Kidney glomerular epithelial cell (primary cell): ENCODE measurements around the gene HMOX1.

Experiments used
- DNase-seq: peaks from one replicate; lab custom pipeline; 2025; lab: John Stamatoyannopoulos, UW

The HMOX1 gene, protein sequence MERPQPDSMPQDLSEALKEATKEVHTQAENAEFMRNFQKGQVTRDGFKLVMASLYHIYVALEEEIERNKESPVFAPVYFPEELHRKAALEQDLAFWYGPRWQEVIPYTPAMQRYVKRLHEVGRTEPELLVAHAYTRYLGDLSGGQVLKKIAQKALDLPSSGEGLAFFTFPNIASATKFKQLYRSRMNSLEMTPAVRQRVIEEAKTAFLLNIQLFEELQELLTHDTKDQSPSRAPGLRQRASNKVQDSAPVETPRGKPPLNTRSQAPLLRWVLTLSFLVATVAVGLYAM

DNA sequence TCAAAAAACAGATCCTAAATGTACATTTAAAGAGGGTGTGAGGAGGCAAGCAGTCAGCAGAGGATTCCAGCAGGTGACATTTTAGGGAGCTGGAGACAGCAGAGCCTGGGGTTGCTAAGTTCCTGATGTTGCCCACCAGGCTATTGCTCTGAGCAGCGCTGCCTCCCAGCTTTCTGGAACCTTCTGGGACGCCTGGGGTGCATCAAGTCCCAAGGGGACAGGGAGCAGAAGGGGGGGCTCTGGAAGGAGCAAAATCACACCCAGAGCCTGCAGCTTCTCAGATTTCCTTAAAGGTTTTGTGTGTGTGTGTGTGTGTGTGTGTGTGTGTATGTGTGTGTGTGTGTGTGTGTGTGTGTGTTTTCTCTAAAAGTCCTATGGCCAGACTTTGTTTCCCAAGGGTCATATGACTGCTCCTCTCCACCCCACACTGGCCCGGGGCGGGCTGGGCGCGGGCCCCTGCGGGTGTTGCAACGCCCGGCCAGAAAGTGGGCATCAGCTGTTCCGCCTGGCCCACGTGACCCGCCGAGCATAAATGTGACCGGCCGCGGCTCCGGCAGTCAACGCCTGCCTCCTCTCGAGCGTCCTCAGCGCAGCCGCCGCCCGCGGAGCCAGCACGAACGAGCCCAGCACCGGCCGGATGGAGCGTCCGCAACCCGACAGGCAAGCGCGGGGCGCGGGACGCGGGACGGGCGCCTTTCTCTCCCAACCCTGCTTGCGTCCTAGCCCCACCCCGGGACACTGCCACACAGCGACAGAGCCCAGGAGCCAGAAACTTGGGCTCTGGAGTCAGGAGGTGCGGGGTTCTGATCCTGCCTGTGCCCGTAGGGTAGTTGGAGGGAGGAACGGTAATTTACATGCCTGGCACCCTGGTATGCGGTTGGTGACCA is at the start of gene HMOX1:
HMOX1 (plus strand) TSS at position 560 of the 887 bp plus-strand sequence; CDS start at position 638, 78 bp downstream.
- peak; percentile 41 for DNase-seq

DNA sequence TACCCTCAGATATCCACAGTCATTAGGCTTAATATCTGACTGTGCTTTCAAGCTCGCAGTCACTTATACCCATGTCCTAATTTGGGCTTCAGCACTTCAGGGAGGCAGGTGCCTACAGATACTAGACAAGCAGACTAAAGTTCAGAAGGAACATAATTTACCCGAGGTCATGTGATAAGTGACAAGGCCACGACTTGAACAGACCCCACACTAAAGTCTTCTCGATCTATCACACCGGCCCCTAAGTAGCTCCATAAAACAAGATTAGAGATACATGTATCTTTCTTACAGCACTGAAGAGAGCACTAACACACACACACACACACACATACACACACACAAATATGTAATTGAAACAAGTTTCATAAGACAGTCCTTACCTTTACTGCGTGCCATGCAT is 48.6 kb upstream of the HMOX1 start:
- DNase-seq, result no peak

DNA sequence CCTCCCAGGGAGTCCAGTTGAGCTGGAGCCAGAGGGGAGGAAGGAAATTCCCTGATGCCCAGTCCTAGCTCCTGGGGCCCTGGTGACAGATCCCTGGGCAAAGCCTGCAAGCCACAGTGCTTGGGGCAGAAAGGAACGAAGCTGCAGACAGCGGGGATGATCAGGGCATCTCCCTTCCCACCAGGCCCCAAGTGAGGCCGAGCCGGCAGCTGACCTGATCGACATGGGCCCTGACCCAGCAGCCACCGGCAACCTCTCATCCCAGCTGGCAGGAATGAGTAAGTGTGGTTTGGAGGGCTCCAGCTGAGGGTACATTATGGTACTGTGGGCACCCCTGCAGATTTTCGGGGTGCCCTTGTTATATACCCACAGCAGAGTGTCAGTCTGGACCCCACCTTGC is 47.7 kb upstream of the HMOX1 start:
- no peak for DNase-seq

DNA sequence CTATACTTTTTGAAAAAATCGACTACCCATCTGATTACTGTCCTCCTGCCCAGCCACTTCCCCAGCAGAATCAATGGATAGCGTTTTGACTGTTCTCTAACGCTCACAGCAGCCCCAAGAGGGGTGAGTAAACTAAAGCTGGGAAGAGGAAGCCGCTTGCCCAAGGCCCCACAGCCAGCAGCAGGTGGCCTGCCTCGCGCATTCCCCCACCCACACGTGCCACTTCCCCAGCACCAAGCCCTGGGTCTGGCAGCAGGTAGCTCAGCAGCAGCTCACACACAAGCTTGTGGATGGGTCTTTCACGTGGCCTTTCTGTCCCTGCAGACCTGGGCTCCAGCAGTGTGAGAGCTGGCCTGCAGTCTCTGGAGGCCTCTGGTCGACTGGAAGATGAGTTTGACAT is 46.9 kb upstream of the HMOX1 start:
- no peak for DNase-seq

DNA sequence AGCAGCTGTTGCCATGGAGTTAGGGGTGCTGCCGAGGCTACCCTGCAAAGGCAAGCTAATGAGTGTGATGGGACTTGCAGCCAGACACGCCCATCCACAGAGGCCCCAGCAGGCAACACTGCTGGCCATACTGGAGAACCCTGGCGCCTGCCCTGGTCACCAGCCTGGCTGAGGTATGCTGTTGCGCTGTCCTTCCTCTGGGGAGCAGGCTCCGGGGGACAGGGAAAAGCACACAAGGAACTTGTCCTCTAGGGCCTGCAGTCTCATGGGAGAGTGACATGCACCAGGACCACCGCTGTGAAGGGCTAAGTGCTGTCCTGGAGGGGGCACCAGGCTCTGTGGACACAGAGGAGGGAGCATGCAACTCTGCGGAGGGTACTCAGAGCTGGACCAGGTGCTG is 45.4 kb upstream of the HMOX1 start:
- no peak for DNase-seq

DNA sequence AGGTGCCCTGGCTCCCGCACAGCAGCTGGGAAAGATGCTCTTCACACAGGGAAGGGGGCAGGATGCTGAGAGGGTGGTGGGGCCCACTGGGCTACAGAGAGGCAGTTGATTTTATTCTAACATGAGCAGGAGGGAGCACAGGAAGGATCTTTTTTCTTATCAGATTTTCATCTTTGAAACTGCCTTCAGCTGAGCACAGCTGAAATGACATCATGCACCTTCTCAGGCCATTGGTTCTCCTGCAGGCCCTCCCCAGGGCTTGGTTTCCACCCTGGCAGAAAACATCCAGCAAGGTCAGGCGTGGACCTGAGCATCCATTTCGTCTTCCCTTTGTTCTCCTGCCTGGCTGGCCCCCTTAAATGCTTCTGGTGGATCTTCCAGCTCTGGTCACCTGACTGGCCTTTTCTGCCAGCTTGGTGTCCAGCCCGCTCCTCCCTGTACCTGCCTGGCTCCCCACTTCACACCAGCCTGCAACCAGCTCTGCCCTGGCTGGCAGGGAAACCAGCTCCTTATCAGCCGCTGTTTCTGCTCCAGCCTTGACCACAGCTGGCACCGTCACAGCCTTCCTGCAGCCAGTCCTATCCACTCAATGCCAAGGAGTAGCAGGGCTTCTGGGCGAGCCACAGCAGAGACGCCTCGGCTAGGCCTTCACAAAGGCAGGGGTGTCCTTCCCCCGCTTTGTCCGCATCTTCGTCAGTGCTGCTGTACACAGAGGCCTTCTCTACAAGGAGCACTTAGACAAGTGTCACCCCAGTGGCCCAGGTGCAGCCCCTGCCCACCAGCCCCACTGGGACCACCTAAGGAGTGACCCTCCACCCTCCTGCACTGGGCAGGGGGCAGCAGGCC is 44.7 kb upstream of the HMOX1 start:
- DNase-seq, result no peak

DNA sequence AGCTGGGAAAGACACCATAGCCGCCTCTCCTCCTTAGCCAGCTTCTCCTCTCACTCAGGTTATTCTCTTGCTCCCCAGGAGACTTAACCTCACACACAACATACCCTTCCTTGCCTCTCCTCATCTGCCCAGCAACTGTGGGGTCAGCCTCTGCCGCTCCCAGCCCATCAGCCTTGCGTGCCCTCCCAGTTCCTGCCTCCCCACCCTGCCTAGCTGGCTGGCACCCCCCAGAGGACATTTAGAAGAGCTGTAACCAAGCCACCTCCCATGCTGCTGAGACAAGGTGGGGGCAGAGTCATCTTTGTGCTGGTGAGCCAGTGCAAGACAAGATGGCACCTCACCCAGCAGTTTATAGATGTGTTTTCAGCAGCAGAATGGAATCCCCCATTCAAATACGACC is 43.0 kb upstream of the HMOX1 start:
- no peak for DNase-seq

DNA sequence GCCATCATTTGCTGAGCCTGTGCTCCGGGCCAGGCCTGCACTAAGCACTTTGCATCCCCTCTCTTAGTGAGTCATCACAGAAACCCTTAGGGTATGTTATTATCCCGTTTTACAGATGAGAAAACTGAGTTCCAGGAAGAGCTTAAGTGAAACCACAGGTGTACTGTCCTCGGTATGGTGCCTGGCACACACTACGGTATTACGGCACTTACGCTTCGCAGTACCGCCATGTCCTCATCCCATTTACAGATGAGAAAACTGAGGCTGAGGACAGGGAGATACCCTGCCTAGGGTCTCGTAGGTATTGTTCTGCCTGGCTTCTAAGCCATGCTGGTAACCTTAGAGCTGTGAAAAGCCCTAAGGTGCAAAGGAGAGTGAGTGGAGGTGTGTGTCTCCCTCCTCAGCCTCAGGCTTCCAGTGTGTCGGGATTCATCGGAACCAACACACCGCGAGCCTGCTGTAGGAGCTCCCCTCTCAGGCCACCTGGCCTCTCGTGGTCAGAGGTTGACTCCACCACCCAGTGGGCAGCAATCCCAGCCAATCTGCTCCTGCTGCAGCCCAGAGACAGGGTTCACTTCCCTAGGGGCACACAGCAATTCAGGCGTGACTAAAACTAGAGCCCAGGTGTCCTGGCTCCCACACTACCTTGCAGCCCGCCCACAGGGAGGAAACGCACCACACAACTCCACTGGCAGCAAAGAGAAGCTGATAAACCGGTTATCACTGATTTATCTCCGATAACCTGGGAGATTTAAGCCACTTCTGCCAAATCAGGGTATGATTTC is 39.6 kb upstream of the HMOX1 start:
- no peak for DNase-seq

DNA sequence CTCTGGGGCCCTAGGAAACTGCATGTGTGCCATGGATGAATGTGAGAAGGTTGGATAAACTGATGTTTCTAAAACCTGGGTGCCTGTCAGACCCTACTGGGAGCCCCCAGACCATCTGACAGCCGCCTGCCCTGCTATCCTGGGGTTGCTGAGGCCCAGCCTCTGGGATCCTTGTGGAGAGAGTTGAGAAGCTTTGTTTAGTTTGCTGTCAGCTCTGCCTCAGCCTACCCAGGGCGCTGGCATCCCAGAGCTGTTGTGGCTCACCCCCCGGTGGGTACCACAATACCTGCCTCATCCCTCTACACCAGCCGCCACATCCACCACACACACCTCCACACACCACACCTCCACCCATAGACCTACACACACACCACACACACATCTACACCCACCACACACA is 38.5 kb upstream of the HMOX1 start:
- no peak for DNase-seq

DNA sequence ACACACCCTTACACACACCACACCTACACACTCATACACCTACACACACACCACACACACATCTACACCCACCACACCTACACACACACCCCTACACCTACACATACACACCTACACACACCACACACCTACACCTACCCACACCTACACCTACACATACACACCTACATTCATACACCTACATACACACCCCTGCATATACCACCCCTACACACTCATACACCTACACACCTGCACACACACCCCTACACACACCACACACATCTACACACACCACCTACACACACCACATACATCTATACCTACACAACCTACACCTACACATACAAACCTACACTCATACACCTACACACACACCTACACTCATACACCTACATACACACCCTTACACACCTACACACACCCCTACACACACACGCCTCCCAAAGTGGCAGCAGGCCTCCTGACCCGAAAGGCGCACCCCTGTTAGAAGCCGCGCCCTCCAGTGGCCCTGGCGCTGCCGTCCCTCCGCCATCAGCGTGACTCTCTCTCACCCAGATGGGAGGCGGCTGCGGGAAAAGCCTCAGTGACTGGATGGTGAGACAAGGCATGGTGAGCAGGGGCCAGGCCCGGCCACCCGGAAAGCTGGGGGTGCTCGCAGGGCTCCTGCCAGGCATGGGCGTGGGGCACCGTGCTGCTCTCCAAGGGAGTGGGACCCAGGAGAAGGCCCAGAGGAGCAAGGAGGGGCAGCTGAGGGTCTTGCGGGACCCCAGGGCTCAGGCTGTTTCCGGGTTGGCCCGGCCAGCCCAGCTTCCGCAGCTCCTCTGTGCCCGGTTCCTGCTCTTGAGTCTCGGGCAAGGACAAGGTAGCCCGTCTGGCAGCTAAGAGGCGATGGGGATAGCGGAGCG is 37.0 kb upstream of the HMOX1 start:
- no peak for DNase-seq

DNA sequence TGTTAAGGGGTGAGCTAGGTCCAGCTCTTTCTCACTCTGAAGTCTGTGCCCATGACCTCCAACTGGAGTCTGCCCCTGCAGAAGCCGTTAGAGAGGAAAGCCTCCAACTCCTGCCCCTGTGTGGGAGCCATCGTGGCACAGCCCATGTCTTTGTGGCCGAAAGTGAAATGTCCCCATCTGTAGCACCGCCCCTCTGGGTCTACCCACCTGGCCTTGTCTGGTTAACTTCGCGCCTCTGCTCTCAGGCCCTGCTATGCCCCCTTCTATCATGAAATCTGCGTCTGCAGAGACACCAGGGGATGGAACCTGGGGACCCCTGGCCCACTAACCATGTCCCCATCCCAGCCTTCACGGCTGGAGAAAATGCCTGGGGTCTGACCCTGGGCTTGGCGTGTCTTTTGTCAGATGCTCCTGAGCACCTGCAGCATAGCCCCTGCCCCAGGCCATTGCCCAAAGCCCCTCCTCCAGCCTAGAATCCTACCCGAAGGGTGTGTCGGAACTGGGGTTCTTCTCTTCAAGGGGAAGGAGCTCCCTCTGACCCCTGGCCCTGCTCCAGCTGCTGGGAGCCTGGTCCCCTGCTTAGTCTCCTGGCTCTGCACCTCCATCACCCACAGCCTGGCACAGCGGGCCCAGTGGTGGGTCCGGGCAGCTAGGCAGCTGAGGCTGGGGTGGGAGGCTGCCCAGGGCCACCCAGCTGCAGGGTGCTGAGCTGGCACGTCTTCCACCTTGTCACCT is 35.8 kb upstream of the HMOX1 start:
- no peak for DNase-seq

DNA sequence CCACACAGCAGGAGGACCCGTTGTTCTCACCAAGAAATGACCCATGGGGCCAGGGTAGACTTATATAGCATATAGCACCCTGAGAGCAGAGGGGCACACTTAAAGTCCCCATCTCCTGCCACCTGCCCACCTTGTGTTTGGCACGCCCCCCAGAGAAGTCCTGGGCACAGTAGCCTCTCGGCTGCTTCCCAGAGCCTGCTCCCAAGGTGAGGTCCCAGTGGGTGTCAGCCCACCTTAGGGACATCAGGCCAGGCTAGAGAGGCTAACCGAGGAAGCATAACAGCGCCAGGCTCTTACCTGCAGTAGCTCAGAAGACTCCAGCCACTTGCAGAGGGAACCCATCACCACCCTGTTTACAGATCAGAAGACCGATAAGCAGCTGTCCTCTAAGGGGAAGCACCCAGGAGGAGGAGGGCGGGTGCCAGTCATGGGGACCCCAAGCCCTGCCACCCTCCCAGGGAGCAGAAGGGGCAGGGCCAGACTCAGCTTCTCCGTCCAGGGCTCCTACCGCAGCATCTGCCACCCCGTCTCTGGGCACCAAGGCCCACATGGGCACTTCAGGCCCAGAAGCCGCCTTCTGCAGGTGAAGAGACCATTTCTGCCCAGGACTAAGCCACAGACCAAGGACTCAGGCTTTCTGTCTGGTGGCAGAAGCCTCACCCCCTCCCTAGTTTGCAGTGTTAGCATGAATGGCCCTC is 34.9 kb upstream of the HMOX1 start:
- no peak for DNase-seq

DNA sequence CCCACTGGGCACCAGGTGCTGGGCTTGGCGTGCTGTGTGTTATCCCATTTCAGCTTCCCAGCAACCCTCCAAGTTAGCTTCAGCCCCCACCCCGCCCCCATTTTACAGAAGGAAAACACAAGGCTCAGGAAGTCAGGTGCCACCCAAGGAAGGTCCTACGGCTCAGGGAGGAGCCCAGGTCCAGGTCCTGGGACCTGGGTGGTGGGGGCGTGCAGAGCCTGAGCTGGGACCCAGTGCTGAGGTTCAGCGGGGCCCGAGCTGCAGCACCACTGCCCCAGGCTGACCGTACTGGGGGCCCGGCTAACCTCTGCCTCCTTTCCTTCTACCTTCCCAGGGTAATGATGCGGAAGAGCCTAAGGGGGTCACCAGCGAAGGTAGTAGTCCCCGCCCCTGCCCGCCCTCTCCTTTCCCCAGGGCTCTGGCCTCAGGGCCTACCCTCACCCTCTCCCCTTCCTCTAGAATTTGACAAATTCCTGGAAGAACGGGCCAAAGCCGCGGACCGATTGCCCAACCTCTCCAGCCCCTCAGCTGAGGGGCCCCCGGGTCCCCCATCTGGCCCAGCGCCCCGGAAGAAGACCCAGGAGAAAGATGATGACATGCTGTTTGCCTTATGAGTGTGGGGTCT is 34.2 kb upstream of the HMOX1 start:
- no peak for DNase-seq

DNA sequence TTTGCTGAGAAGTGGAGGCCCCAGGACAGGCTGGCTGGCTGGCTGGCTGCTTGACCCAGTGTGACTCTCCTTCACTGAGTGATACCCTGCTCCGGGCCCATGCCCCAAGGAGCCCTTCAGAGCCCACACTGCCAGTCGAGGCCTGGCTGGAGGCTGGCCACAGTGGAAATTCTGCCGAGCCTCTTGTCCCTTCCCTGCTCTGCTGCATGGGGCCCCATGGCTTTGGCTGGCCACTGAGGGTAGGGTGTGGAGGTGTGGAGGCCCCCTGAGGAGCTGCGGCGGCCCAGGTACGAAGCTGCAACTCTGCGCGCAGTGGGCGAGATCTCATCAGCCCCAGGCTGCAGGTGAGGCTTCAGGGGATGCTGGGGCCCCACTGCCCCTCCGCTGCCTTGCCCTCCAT is 33.4 kb upstream of the HMOX1 start:
- DNase-seq, result no peak

DNA sequence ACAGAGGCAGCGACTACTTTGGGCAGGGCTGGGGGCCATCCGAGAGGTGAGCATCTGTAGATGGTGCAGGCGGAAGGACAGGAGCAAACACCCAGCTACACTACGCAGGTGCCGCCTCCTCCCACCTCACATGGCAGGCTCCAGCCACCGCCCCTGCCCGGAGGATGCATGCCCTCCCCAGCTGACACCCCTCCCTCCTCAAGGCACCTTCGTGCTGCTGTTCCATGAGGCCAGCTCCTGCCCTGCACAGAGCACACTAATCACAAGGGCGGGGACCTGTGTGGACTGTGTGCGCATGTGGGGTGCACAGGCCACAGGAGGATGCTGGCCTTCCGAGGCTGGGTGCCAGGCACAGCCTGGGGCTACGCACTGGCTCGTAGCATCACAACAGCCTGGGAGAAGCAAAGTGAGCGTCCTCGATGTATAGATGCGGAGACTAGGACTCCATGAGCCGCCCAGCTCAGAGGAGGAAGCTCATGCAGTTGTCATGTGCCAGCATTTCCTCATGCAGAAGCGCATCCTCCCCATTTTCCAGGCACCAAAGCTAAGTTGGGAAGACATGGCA is 32.8 kb upstream of the HMOX1 start:
- no peak for DNase-seq

DNA sequence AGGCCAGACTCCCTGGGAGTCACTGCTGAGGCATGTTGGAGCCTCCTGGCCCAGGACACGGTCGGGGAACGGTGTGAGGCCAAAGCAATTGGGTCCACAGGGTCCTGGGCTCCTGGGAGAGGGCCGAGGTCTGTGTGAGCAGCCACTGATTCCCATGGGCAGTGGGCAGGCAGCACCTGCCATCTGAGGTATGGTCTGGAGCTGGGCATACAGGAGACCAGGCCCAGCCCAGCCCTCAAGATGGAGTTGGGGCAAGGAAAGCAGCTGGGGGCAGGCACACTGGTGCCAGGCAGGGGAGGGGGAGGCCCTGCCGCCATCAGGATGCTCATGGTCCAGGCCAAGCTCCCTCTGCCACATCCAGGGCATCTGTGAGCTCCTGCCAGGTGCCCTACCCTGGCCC is 32.2 kb upstream of the HMOX1 start:
- no peak for DNase-seq

DNA sequence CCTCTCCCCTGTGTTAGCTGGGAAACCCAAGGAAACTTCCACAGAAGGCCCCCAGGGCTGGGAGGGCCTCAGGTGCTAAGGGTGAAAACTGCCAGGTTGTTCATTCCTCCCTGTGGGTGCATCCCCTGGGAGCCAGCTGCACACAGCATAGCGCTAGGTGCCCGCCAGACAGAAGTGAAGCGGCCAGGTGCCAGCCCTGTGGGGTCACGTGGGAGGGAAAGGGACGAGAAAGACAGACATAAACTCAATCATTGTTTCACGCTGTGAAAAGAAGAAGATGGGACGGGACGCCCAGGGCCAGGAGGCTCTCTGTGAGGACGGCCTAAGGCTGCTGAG is 31.6 kb upstream of the HMOX1 start:
- DNase-seq, result no peak

DNA sequence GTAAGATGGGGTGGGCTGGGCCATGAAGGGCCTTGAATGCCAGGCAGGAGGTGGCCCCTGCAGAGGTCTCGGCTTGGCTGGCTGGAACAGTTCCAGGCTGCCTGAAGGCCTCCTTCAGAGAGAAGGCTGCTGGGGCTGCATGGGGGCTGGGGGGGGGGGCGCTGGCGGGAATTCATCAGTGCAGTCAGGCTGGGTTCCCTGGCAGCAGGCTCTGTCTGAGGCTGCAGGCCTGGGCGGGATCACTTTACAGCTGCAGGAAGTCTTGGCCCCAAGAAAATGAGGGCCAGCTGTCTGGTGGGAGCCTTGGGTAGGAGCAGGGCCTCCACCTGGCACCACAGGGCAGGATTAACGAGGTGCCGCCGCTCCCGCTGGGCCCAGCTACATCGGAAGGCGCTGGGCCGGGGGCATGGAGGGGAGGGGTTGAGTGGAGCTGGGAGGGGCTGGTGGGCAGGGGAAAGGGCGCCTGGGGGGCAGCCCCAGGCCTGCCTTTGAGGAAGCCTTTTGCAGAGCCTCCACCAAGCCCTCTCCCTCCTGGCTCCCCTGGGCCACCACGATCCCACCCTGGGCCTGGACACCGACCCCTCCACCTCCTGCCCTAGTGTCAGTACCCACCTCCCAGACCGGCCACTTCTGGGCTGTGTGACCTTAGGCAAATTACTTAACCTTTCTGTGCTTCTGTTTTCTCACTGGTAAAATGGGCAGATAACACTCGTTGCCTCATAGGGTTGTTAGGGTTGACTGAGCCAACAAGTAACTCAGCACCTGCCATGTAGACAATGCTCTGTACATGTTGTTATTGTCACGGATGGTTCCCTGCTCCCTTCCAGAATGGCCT is 31.0 kb upstream of the HMOX1 start:
- no peak for DNase-seq
